GM18517 (cell line): ENCODE results near the gene ANO1.
"Not testable (repeated sequence)": the region's sequence is repeated elsewhere in the genome, so short reads cannot be mapped to it uniquely, and the experiment has no call there.

Source experiments
- ATAC-seq: cut with Tn5 transposase; IDR thresholded peaks from one replicate; pipeline ENCODE4 v1.9.1; 2021; ENCODE audit warnings: mild to moderate bottlenecking, moderate library complexity; ENCODE audit not compliant: unreplicated experiment

Gene ANO1

DNA sequence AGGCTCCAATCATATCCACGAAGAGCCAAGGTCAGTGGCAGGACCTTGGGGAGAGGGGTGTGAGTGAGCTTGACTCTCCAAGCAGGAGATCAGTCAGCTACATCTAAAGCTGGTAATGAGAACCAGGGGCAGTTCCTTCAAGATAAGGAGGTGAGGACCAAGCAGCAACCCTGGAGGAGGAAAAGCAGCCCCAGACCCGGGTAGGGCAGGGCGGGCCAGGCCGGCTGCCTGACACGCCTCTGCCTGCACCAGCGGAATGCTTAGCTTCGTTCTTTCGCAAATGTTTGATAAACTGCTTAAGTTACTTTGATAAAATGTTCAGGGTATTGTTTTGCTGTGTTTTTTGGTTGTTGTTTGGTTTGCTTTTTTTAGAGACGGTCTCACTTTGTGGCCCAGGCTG, 106.3 kb downstream of the ANO1 start:
- ATAC-seq: no peak

DNA sequence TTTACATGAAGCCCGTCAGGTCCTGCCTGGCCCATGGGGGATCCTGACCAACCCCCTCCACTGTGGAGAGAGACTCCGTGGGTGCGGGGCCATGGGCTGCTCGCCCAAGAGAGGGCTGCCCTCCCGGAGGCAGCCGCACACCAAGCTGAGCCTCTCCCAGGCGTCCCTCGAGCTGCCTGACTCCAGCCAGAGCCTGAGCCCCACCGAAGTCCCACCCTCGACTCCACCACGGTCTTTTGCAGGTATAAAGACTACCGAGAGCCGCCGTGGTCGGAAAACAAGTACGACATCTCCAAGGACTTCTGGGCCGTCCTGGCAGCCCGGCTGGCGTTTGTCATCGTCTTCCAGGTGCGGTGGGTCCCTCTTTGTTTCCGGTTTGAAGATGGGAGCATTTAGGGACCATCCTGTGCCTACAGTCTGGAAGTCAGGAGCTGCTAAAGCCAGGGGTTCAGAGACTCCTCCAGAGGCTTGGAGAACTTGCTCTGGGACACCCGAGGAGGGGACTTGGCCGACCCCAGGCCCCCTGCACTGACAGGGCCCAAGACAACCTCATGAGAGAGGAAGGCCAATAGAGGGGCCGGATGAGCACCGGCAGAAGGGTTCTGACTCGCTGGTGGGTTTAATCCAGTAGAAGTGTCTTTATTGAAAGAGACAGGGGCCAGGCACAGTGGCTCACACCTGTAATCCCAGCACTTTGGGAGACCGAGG, 107.4 kb downstream of the ANO1 start:
- no peak for ATAC-seq

DNA sequence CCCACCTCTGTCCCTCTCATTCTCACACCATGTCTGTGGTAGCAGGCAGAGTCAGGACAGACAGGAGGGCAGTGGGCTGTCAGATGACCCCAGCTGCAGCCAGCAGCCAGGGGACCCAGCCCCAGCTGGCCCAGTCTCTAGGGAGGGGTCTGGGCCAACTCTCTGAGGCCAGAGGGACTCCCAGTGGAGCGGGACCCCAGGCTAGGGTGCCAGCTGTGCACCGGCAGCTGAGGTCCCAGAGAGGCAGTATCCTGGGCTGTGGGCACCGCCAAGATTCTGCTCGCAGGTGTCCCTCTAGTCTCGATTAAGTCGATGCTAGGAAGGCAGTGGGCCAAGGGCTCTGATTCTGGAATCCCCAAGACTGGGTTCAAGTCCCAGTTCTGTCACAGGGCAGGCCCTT, 108.3 kb downstream of the ANO1 start:
- ATAC-seq: no peak

DNA sequence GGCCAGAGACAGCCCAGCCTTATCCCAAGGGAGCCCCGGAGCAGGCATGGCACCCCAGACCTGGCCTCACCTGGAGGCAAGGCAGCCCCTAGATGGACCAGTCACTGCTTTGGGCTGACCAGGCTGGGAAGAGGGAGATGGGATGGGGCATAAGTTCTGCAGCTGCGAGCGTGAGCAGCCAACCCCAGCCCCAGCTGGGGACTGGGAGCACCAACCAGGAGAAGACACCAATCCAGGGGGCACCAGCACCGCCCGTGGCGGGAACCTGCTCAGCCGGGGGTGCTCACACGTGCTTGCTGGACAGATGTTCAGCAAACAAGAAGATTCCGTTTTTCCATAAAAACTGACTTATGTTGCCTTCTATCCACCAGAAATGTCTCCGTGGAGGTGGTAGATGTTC, 108.8 kb downstream of the ANO1 start:
- ATAC-seq: no peak

DNA sequence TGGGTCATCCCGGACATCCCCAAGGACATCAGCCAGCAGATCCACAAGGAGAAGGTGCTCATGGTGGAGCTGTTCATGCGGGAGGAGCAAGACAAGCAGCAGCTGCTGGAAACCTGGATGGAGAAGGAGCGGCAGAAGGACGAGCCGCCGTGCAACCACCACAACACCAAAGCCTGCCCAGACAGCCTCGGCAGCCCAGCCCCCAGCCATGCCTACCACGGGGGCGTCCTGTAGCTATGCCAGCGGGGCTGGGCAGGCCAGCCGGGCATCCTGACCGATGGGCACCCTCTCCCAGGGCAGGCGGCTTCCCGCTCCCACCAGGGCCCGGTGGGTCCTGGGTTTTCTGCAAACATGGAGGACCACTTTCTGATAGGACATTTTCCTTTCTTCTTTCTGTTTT, 109.7 kb downstream of the ANO1 start:
- no peak for ATAC-seq

DNA sequence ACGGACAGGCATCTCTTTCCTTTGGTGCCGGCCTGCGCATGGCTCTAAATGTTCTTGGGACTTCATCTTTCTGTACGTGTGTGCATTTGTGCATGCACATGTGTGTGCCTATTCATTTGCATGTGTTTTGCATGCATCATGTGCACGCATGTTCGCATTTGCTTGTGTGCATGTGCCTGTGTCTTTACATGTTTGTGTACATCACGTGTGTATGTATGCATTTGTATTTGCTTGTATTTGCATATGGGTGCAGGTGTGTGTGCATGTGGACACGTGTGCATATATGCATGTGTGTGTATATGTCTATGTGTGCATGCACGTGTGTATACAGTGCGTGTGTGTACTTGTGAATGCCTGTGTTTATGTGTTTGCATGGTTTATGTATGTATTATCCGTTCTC, 111.5 kb downstream of the ANO1 start:
- ATAC-seq: no peak

DNA sequence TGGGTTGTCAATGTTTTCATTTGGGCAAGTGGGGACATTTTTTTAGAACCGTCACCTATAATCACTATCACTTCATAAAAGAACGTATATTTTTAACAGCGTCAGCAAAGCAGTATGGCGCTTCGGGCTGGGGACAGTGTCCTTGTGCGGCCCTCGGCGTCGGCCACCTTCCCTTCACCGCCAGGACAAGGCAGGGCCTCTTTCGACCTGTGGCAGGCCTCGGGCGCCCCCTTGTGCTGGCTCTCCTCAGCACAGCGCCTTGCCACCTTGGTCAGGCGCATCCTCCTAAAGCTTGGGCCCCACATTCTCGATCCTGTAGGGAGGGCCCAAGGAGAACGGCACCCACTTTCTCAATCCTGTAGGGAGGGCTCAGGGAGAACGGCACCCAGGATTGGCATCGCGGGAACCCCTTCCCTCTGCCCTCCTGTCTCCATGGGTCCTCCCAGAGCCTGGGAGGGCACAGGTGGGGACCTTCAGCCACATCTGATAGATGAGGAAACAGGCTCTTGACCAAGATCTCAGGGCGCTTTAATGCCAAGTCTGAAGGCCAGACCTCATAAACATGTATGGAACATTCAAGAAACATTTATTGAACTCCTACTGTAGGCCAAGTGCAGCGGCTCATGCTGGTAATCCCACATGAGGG, 113.5 kb downstream of the ANO1 start:
- ATAC-seq: no peak

DNA sequence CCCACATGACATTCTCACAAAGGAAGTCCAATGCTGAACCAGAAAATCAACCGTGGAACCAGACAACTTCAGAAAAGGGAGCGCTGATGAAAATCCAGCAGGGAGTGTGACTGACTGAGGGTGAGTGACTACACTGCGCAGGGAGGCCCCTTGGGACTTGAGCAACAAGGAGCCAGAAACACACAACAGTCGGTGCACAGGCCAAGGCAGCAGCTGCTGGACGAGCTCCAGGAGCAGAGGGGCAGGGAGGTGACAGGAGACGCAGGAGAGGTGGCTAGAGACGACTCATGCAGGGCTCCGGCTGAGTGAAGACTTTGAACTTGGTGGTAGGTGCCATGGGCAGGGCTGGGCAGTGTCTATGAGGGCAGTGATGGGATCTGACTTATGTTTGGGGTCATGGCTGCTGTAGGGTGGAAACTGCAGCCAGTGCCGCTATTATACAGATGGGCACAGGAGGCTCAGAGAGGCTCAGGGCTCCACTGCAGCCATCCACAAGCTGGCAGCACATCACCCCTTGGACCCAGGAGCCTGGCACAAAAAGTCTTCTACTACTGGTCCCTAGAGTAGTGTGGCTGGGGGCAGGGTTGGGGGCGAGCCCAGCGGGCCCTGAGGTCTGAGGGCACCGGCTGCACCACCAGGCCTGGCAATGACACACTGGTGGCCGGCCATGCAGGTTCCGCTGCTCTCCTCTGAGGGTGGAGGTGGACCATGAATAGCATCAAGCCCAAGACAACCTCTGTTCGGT, 114.7 kb downstream of the ANO1 start:
- ATAC-seq: no peak

DNA sequence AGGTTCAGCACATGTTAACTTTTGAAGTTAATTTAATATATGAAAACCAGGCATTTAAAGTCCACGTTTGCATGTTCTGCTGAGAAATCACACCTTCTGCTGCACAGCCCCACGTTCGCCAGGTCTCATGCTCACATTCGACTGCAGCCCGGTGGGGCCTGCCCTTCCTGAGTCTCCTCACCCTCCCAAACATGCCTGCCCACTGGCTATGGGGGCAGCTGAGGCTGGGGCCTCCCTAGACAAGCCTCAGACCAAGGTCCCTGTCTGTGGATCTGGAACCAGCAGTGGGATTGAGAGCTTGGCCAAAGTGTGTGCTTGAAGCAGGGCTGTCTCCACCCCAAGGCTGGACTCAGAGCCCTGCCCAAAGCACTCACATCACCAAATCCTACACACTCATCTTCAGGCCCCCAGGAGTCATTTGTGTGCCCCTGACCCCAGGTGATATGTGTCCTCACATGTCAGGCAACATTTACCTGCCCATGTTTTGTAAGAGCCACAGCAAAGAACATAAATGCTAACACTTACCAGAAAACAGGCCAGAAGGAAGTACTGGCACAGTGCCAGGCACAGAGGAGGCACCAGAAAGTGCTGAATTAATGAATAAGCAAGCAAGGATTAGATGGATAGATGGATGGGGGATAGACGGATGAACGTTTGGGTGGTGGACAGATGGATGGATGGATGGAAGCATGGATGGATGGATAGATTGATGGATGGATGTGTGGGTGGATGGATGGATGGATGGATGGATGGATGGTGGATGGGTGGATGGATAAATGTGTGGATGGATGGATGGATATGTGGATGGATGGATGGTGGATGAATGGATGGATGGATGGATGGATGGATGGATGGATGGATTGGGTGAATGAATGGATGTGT, 115.5 kb downstream of the ANO1 start:
- ATAC-seq: no peak

DNA sequence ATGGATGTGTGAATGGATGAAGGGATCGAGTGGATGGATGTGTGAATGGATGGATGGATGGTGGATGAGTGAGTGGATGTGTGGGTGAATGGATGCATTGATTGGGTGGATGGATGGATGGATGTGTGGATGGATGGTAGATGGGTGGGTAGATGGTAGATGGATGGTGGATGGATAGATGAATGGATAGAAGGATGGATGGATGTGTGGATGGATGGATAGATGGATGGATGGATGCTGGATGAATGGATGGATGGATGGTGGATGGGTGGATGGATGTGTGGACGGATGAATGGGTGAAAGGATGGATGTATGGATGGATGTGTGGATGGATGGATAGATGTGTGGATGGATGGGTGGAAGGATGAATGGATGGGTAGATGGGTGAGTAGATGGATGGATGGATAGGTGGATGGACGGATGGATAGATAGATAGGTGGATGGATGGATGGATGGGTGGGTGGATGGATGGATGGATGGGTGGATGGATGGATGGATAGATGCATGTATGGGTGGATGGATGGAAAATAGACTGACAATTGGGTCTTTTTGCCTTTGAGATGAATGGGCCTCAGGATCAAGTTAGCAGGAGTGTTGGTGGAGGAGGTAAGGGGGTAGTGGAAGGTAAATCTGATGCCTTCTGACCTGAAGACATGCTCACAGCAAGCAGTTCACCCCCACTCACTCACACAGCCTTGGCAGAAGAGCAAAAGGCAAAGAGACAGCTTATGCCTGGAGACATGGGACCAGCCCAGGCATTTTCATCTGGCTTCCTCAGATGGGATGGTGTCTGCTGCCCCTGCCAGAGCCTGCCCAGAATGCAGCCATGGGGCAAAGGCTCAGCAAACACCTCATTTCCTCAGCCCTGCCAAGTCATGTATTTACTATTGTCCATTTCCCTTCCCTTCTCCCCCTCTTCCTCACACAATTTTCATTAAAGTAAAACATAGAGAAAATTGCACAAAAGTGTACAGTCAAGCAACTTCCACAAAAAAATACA, 117.0 kb downstream of the ANO1 start:
- ATAC-seq: no peak

DNA sequence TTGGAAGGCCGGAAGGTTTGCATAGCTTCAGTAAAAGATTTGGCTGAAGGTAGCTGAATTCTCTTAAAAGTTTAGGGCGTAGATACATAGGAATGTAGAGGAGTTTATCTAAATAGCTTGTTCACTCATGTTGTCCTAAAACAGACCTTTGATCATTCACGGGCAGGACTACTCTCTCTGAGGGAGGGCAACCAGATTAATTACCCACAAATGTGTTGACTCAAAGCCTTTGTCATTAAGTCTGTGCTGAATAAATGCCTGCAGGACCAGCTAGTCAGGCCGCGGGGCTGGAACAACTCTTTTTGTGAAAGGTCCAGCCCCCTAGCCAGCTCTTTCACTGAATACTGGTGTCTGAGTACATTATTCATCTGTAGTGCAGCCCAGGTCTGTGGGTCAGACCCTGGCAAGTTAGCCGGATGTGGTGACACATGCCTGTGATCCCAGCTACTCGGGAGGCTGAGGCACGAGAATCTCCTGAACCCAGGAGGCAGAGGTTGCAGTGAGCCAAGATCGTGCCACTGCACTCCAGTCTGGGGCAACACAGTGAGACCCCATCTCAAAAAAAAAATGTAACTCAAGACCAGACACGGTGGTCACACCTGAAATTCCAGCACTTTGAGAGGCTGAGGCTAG, 122.2 kb downstream of the ANO1 start:
- no peak for ATAC-seq

DNA sequence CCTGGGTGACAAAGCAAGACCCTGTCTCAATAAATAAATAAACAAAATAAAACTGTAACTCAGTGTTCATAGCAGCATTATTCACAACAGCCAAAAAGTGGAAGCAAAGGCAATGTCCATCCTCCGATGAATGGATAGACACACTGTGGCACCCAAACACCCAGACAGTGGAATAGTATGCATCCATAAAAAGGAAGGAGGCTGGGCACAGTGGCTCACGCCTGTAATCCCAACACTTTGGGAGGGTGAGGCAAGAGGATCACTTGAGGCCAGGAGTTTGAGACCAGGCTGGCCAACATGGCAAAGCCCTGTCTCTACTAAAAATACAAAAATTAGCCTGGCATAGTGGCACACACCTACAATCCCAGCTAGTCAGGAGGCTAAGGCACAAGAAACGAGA, 122.9 kb downstream of the ANO1 start:
- not testable (repeated sequence) for ATAC-seq

DNA sequence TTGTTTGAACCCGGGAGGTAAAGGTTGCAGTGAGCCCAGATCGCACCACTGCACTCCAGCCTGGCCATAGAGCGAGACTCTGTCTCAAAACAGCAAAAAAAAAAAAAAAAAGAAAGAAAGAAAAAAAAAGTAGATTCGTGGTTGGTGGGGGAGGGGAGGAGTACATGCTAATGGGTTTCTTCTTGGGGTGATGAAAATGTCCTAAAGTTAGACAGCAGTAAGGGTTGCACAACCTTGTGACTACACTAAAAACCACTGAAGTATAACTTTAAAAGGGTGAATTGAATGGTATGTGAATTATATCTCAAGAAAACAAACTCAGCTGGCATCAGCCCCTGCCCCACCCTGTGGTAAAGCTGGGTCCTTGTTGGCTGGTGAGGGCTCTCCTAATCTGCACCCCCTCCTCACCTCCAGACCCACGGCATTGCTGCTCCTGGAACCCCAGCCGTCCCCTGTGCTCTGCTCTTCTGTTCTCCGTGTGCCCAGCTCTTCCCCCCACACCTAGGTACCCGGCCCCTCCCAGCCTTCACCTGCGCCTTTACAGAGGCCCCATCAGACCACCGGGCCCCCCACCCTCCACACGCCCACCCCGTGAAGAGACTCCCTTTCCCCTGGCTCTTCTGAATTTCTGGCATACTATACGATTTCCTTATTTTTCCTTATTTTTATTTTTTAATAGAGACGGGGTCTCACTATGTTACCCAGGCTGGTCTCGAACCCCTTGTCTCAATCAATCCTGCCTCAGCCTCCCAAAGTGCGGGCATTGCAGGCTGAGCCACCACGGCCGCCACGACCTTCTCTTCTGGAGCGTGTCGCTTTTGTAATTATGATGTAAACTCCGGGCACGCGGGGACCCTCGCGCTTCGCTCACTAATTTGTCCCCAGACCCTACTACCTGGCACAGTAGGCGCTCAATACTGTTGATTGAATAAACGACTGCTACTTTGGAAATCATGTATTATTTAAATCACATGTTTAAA, 124.1 kb downstream of the ANO1 start:
- no peak for ATAC-seq

DNA sequence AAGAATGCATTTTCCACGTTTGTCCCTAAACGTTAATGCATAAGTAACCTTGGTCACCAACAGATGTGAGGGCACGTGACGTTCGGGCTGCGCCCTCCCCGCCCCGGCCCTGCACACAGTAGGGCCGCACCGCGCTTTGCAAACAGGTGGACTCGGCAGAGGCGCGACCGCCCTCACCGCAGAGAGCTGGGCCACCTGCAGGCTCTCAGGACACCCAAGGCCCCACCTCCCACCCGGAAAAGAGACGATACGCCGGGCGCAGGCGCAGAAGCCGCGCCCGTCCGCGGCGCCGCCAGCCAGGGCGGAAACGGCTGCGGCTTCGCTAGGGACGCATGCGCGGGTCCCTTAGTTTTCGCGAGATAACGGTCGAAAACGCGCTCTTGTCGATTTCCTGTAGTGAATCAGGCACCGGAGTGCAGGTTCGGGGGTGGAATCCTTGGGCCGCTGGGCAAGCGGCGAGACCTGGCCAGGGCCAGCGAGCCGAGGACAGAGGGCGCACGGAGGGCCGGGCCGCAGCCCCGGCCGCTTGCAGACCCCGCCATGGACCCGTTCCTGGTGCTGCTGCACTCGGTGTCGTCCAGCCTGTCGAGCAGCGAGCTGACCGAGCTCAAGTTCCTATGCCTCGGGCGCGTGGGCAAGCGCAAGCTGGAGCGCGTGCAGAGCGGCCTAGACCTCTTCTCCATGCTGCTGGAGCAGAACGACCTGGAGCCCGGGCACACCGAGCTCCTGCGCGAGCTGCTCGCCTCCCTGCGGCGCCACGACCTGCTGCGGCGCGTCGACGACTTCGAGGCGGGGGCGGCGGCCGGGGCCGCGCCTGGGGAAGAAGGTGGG, 125.0 kb downstream of the ANO1 start, which contains the start of gene FADD:
Gene FADD, plus strand, starts transcription at position 377 of the 831 bp plus-strand sequence. Its CDS starts 164 bp downstream, at position 541.
- ATAC-seq: peak; percentile 67

DNA sequence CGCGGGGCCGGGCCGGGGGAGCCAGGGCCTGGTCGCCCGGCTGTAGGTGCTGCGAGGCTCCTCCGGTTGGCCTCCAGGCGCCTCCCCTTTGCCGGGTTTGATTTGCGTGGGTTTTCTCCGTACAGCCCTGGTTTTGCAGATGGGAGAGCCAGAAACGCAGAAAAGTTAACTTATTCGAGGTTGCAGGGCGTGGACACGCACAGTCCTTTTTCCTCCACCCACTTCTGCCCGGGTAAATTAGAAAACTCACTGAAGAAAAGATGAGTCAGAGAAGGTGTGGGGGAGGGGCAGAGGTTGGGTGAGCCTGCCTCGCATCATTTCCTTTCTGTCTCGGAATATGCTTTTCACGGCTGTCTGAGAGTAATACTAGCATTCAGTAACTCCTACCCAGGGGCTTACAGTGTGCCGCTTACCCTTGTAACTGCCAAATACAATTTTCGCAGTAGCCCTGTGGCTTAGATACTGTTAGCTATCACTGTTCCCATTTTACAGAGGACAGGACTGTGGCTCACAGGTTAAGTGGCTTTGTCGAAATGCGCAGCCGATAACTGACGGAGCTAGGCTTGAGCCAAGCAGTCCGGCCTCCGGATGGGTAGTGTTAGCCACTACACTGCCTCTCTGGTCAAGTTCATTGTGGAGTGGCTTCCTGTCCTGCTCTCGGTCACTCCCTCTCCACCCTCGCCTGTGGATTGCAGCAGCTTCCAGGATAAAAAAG, 125.8 kb downstream of the ANO1 start:
- ATAC-seq: peak; percentile 40

DNA sequence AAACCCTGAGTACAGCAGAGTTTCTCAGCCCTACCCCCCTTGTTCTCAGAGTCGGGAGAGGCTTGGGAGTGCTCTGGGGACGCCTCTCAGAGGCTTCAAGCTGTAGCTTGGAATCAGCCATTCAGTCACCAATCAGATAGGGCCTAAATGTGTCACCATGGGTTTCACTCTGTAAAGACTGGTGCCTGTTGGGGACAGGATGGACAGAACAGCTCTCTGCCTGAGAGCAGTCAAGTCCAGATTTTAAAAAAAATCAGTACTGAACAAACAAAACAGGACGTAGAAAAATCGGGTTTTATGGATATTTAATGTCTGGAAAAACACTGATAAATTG, 126.3 kb downstream of the ANO1 start:
- ATAC-seq: no peak
